ENCODE measurements around the gene IFNGR1.
"Not testable (repeated sequence)": the region's sequence is repeated elsewhere in the genome, so short reads cannot be mapped to it uniquely, and the experiment has no call there.

Gene IFNGR1

GRCh38 chr6:137235686-137236085, 16.5 kb upstream of the IFNGR1 start:
- no peak for DNase-seq

- DNase-seq = no peak
Measured at GRCh38 chr6:137233911-137234863, 15.0 kb upstream of the IFNGR1 start.

DNA sequence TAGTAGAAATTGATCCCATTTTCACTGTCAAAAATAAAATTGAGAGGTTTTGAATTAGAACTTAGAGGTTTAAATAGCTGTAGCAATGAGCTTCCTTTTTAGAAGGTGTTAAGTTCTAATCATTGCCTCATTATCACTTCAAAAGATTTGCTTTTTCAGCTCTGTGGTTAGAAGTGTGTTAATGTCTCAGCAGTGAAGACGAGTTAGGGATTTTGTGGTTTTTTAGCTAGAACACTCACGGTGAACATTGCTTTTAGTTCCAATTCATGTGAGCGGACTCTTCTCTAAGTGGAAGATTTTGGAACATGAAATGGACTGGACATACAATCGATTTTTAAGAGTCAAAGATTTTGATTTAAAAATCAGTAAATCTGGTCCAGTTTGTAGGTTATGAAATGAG, 12.7 kb upstream of the IFNGR1 start:
- DNase-seq = no peak

DNA sequence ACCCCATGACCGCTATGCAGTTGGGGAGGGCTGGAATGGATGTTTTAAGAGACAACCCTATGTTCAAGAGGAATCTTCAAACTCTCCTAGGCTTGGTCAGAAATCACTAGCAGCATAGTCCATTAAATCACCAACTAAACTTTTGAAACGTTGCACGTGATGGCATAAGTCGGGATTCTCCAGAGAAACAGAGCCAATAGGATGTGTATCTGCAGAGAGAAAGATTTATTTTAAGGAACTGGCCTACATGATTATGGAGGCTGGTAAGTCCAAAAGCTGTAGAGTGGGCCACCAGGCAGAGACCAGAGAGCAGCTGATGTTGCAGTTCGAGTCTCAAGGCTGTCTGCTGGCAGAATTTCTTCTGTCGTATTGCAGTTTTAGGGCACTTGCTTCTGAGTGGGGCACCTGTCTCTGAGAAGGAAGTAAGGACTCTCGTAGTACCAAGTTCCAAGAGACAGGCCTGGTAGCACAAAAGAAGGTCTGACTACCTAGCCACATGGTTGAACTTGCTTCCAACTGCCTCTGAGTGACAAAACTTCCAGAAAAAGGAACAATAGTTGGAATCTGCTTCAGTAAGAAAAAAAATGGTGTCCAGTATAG, 11.9 kb upstream of the IFNGR1 start:
- no peak for DNase-seq

- no peak for DNase-seq
Measured at GRCh38 chr6:137230547-137230946, 11.4 kb upstream of the IFNGR1 start.

- no peak for DNase-seq
Measured at GRCh38 chr6:137229075-137229759, 10.0 kb upstream of the IFNGR1 start.

GRCh38 chr6:137227871-137228302, 8.7 kb upstream of the IFNGR1 start:
- DNase-seq = no peak

DNA sequence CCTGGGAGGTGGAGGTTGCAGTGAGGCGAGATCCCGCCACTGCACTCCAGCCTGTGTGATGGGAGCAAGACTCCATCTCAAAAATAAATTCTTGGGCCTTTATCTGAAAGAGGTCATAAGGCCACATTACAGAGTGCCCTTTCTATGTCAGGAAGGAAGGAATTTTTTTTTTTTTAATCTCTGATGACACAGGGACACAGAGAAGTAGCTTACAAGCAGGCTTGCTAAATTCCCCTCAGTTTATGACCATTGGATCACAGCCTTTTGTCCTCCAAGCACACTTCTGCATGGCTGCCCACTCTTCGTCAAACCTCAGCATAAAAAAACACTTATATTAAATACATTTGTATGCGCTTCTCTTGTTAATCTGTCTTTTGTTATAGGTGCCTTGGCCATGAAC, 7.5 kb upstream of the IFNGR1 start:
- no peak for DNase-seq

GRCh38 chr6:137224799-137225198, 5.6 kb upstream of the IFNGR1 start:
- no peak for DNase-seq

- DNase-seq = no peak
Measured at GRCh38 chr6:137223370-137224131, 4.4 kb upstream of the IFNGR1 start.

GRCh38 chr6:137222381-137222780, 3.2 kb upstream of the IFNGR1 start:
- DNase-seq = no peak

- no peak for DNase-seq
Measured at GRCh38 chr6:137219664-137220252, 573 bp upstream of the IFNGR1 start.

- peak; percentile 36 for DNase-seq
Measured at GRCh38 chr6:137218473-137218916, 690 bp downstream of the IFNGR1 start.

DNA sequence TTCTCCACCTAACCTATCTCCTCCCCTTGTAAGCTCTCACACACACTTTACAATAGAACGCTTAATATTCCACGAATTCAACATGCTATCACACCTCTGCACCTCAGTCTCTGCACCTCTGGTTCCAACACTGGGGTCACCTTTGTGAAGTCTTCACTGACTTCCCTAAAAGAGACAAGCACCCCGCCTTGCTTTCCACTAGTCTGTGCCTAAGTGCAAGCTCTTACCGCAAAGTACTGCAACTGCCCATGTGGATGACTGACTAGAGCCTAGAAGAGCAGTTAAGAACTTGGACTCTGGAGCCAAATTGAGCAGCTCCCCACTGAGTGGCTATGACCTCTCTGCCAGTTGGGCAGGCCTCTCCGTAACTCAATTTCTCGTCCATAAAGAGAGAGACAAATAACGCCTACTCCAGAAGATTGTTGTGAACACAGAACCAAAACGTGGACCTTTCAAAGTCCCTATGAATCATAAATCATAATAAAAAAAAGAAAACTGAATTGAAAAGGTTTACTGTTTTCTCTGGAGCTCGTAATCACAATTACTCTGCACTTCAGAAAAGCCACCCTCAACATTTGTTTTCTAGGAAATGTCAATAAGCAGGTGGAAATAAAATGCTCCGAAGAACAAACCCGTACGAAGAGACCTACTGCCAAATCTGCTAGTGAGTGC, 1.2 kb downstream of the IFNGR1 start:
- DNase-seq = no peak

GRCh38 chr6:137216875-137217553, 2.2 kb downstream of the IFNGR1 start:
- no peak for DNase-seq

- no peak for DNase-seq
Measured at GRCh38 chr6:137216106-137216505, 3.1 kb downstream of the IFNGR1 start.

GRCh38 chr6:137215630-137216029, 3.6 kb downstream of the IFNGR1 start:
- DNase-seq = not testable (repeated sequence)

GRCh38 chr6:137214931-137215330, 4.3 kb downstream of the IFNGR1 start:
- DNase-seq = no peak

- no peak for DNase-seq
Measured at GRCh38 chr6:137213813-137214212, 5.4 kb downstream of the IFNGR1 start.

DNA sequence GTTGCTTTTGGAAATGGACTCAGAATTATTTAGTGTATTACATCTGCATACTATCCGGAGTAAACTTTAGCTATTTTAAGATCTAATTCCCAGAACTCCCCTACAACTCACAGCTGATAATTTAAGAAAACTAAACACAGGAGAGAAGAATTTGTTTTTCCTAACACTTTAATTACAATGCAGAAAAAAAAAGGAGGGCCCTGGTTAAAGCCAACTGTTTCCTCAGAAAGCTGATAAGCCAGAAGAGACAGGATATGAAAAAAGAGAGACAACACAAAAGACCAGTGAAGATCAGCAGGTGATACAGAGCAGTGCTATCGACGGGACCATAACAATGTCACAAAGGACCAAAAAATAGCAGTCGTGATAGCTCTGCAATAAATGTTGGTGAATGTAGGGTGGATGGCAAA, 5.8 kb downstream of the IFNGR1 start:
- DNase-seq = no peak

DNA sequence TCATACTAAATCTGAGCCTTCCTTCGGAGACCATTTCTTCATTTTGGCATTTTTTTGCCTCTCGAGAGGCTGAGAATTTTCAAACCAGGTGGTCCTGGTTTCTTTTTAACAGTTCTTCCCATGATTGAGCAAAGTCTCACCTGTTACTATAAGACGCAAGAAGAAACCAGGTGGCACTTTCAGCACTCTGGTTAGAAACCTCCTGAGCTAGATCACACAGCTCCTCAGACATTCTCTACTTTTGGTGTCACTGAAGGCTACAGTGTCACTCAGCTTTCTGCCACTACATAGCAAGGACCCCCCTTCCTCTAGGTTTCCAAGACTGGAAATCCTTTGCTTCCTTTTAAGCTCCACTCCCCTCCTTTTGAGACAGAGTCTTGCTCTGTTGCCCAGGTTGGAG, 7.3 kb downstream of the IFNGR1 start:
- DNase-seq = no peak
